Measurements from ENCODE around the gene MSN. TPM values are rescaled to one million over a fixed set of nuclear protein-coding genes. Genes with fewer than 3 reads are reported as not detected.

MSN gene
- total and polyA plus RNA-seq, 2 experiments from 2014 or later: 268 to 281 TPM

GRCh38 chrX:65697211-65697641 lies 29.8 kb downstream of the MSN start:
- H3K36me3 ChIP-seq (ENCODE audit: low read depth): no peaks in the 10 kb centered on the region
- H3K79me2 ChIP-seq (ENCODE audit: insufficient read depth): peaks cover 100% of the 10 kb centered on the region
- in situ Hi-C loops (cut with MboI): no loop called here
- TF ChIP-seq EZH2phosphoT487 (IDR thresholded peaks at IDR 0.05; ENCODE audit: insufficient read depth, low read depth) (no peak), EZH2 (IDR thresholded peaks at IDR 0.05; ENCODE audit: insufficient read depth, poor library complexity, severe bottlenecking) (no peak)
- peak; percentile 80 for DNase-seq
- H2AFZ ChIP-seq: no peak overlapping the region
- H3K9ac ChIP-seq: peak overlapping the region; percentile 71
- no peaks in the 10 kb centered on the region; the same call in 1 of the 2 replicates for H4K20me1 ChIP-seq (ENCODE audit: insufficient read depth)
- no peaks in the 10 kb centered on the region for H3K27me3 ChIP-seq (replicated peaks; ENCODE audit: insufficient read depth)
- H3K4me1 ChIP-seq (ENCODE audit: insufficient read depth): peaks cover 59% of the 10 kb centered on the region
- no peaks in the 10 kb centered on the region for H3K9me3 ChIP-seq (ENCODE audit: low read depth)
- H3K4me3 ChIP-seq: no peak overlapping the region
- peak overlapping the region; percentile 53 for H3K4me2 ChIP-seq (ENCODE audit: unreplicated experiment)
- 0% methylated on average over 1 to 2 of the region's 2 CpGs for WGBS, 2 experiments (ENCODE audit: low coverage in 1 of 2, low lambda C conversion rate in 2 of 2, missing lambda C conversion rate in 2 of 2)
- peak overlapping the region; percentile 89 for H3K27ac ChIP-seq
- H3F3A ChIP-seq (ENCODE audit: insufficient read depth): peaks cover 31% of the 10 kb centered on the region
- H3K9me2 ChIP-seq (ENCODE audit: insufficient read depth): no peaks in the 10 kb centered on the region

- H3K4me2 ChIP-seq (ENCODE audit: unreplicated experiment): peak overlapping the region; percentile 53
- H3K36me3 ChIP-seq (ENCODE audit: low read depth): no peaks in the 10 kb centered on the region
- peak; percentile 40 for DNase-seq
- no peak for TF ChIP-seq EZH2 (IDR thresholded peaks at IDR 0.05; ENCODE audit: insufficient read depth, poor library complexity, severe bottlenecking)
- no peak for TF ChIP-seq EZH2phosphoT487 (IDR thresholded peaks at IDR 0.05; ENCODE audit: insufficient read depth, low read depth)
- WGBS, 2 experiments (ENCODE audit: low coverage in 1 of 2, low lambda C conversion rate in 2 of 2, missing lambda C conversion rate in 2 of 2): 49 to 58% methylated on average over 5 to 6 of the region's 6 CpGs
- H3K27ac ChIP-seq: peak overlapping the region; percentile 89
- peaks cover 100% of the 10 kb centered on the region for H3K79me2 ChIP-seq (ENCODE audit: insufficient read depth)
- H3K4me1 ChIP-seq (ENCODE audit: insufficient read depth): peaks cover 57% of the 10 kb centered on the region
- no peak overlapping the region for H3K4me3 ChIP-seq
- no peak overlapping the region for H2AFZ ChIP-seq
- no peaks in the 10 kb centered on the region for H3K9me2 ChIP-seq (ENCODE audit: insufficient read depth)
- no peaks in the 10 kb centered on the region for H3K9me3 ChIP-seq (ENCODE audit: low read depth)
- in situ Hi-C loops (cut with MboI): no loop called here
- H3F3A ChIP-seq (ENCODE audit: insufficient read depth): peaks cover 31% of the 10 kb centered on the region
- no peaks in the 10 kb centered on the region; the same call in 1 of the 2 replicates for H4K20me1 ChIP-seq (ENCODE audit: insufficient read depth)
- H3K9ac ChIP-seq: peak overlapping the region; percentile 71
- no peaks in the 10 kb centered on the region for H3K27me3 ChIP-seq (replicated peaks; ENCODE audit: insufficient read depth)
These were observed 30.7 kb downstream of the MSN start for GRCh38 chrX:65697915-65698796.

- no peaks in the 10 kb centered on the region for H3K36me3 ChIP-seq (ENCODE audit: low read depth)
- in situ Hi-C loops (cut with MboI): no loop called here
- H2AFZ ChIP-seq: no peak overlapping the region
- H3K4me2 ChIP-seq (ENCODE audit: unreplicated experiment): peak overlapping the region; percentile 68
- H3K9me3 ChIP-seq (ENCODE audit: low read depth): no peaks in the 10 kb centered on the region
- H3K9me2 ChIP-seq (ENCODE audit: insufficient read depth): no peaks in the 10 kb centered on the region
- WGBS, 2 experiments (ENCODE audit: low coverage in 1 of 2, low lambda C conversion rate in 2 of 2, missing lambda C conversion rate in 2 of 2): 11 to 20% methylated on average over 2 of the region's 2 CpGs
- H3K4me1 ChIP-seq (ENCODE audit: insufficient read depth): peaks cover 57% of the 10 kb centered on the region
- no peak for DNase-seq
- H3K79me2 ChIP-seq (ENCODE audit: insufficient read depth): peaks cover 89% of the 10 kb centered on the region
- H4K20me1 ChIP-seq (ENCODE audit: insufficient read depth): no peaks in the 10 kb centered on the region
- H3K4me3 ChIP-seq: peak overlapping the region; percentile 36
- H3K27ac ChIP-seq: peak overlapping the region; percentile 92
- H3K9ac ChIP-seq: peak overlapping the region; percentile 79
- no peak for TF ChIP-seq EZH2 (IDR thresholded peaks at IDR 0.05; ENCODE audit: insufficient read depth, poor library complexity, severe bottlenecking)
- TF ChIP-seq EZH2phosphoT487 (IDR thresholded peaks at IDR 0.05; ENCODE audit: insufficient read depth, low read depth): no peak
- H3F3A ChIP-seq (ENCODE audit: insufficient read depth): peaks cover 46% of the 10 kb centered on the region
- H3K27me3 ChIP-seq (replicated peaks; ENCODE audit: insufficient read depth): no peaks in the 10 kb centered on the region
These were observed 35.5 kb downstream of the MSN start for GRCh38 chrX:65702956-65703355.

- Histone ChIP-seq H3K4me1 (ENCODE audit: insufficient read depth) (peaks cover 46% of the 10 kb centered on the region), H3K36me3 (ENCODE audit: low read depth) (no peaks in the 10 kb centered on the region), H3K9me3 (ENCODE audit: low read depth) (no peaks in the 10 kb centered on the region), H3K9me2 (ENCODE audit: insufficient read depth) (no peaks in the 10 kb centered on the region), H3K79me2 (ENCODE audit: insufficient read depth) (peaks cover 89% of the 10 kb centered on the region), H2AFZ (no peak overlapping the region), H3K27me3 (replicated peaks; ENCODE audit: insufficient read depth) (no peaks in the 10 kb centered on the region), H3K4me3 (no peak overlapping the region), H3K9ac (peak overlapping the region; percentile 60), H3K4me2 (ENCODE audit: unreplicated experiment) (no peak overlapping the region), H3K27ac (peak overlapping the region; percentile 92), H3F3A (ENCODE audit: insufficient read depth) (peaks cover 42% of the 10 kb centered on the region), H4K20me1 (ENCODE audit: insufficient read depth) (no peaks in the 10 kb centered on the region)
- in situ Hi-C loops (cut with MboI): no loop called here
- no peak for DNase-seq
- 74 to 76% methylated on average over 4 to 5 of the region's 5 CpGs for WGBS, 2 experiments (ENCODE audit: low coverage in 1 of 2, low lambda C conversion rate in 2 of 2, missing lambda C conversion rate in 2 of 2)
- no peak for TF ChIP-seq EZH2 (IDR thresholded peaks at IDR 0.05; ENCODE audit: insufficient read depth, poor library complexity, severe bottlenecking)
- TF ChIP-seq EZH2phosphoT487 (IDR thresholded peaks at IDR 0.05; ENCODE audit: insufficient read depth, low read depth): no peak
These were observed 38.0 kb downstream of the MSN start for GRCh38 chrX:65705439-65705838.

Data from GM23248 (cell line).